DMS 273 treated with DMSO at 0.1 percent for 48 hours (cell line): ENCODE measurements around the gene CAMK4.

Source experiments
- DNase-seq: peaks from one replicate; lab custom pipeline; 2025; lab: John Stamatoyannopoulos, UW

Gene CAMK4

GRCh38 chr5:111223787-111224560 is at the start of gene CAMK4:
CAMK4 (plus strand) TSS chr5:111224384; CDS start chr5:111224484, 100 bp downstream.
- DNase-seq: peak; percentile 76

GRCh38 chr5:111183064-111183463 is 41.1 kb upstream of the CAMK4 start:
- DNase-seq: no peak

- no peak for DNase-seq
Observed at GRCh38 chr5:111187079-111187478, 37.1 kb upstream of the CAMK4 start.

GRCh38 chr5:111194053-111194452 is 30.1 kb upstream of the CAMK4 start:
- no peak for DNase-seq

- DNase-seq: no peak
Observed at GRCh38 chr5:111194925-111195324, 29.3 kb upstream of the CAMK4 start.

GRCh38 chr5:111197523-111197922 is 26.7 kb upstream of the CAMK4 start:
- DNase-seq: no peak

- DNase-seq: no peak
Observed at GRCh38 chr5:111198281-111198966, 25.8 kb upstream of the CAMK4 start.

- DNase-seq: no peak
Observed at GRCh38 chr5:111200828-111201227, 23.4 kb upstream of the CAMK4 start.

- DNase-seq: no peak
Observed at GRCh38 chr5:111201705-111202104, 22.5 kb upstream of the CAMK4 start.

GRCh38 chr5:111211341-111211740 is 12.8 kb upstream of the CAMK4 start:
- DNase-seq: no peak

- no peak for DNase-seq
Observed at GRCh38 chr5:111214052-111214742, 10.0 kb upstream of the CAMK4 start.

GRCh38 chr5:111215971-111216370 is 8.2 kb upstream of the CAMK4 start:
- no peak for DNase-seq

GRCh38 chr5:111221139-111221538 is 3.0 kb upstream of the CAMK4 start:
- no peak for DNase-seq

- DNase-seq: no peak
Observed at GRCh38 chr5:111223101-111223786, 940 bp upstream of the CAMK4 start.

- peak; percentile 16 for DNase-seq
Observed at GRCh38 chr5:111224561-111225345, 569 bp downstream of the CAMK4 start.

- no peak for DNase-seq
Observed at GRCh38 chr5:111225926-111226325, 1.7 kb downstream of the CAMK4 start.

GRCh38 chr5:111226556-111226955 is 2.4 kb downstream of the CAMK4 start:
- no peak for DNase-seq

- no peak for DNase-seq
Observed at GRCh38 chr5:111227226-111227782, 3.1 kb downstream of the CAMK4 start.

- peak; percentile 47 for DNase-seq
Observed at GRCh38 chr5:111227801-111228200, 3.6 kb downstream of the CAMK4 start.

GRCh38 chr5:111228520-111229220 is 4.5 kb downstream of the CAMK4 start:
- no peak for DNase-seq
